ENCODE measurements around the gene JUNB. TPM values are rescaled to one million over a fixed set of nuclear protein-coding genes. Genes with fewer than 3 reads are reported as not detected.
A peak's percentile ranks its signal among the peaks of the same experiment; 100 is the strongest.

JUNB gene
- total and polyA plus RNA-seq, 2 of the 8 experiments (the other 6 are each of a cell fraction or from before 2014, with no cell fraction given) = 7.4 to 10.0 TPM

GRCh38 chr19:12833738-12834565 lies 42.7 kb downstream of the JUNB start (continued):
- TF ChIP-seq ATF3 (IDR thresholded peaks at IDR 0.05; ENCODE audit: insufficient read depth, low read depth, low read length) = no peak
- TF ChIP-seq FOSL1 (IDR thresholded peaks at IDR 0.05; ENCODE audit: insufficient read depth, low read depth, low read length) = no peak
- no peak for TF ChIP-seq CBX5 (IDR thresholded peaks at IDR 0.05; ENCODE audit: low read depth, low read length)
- no peak for TF ChIP-seq RFX5 (IDR thresholded peaks at IDR 0.05; ENCODE audit: borderline replicate concordance, low read depth, low read length)
- TF ChIP-seq TEAD4 (IDR thresholded peaks at IDR 0.05; ENCODE audit: low read depth, low read length) = no peak
- TF ChIP-seq KDM4A (IDR thresholded peaks at IDR 0.05; ENCODE audit: low read depth, low read length, severe bottlenecking) = peak; percentile 88
- TF ChIP-seq USF2 (IDR thresholded peaks at IDR 0.05; ENCODE audit: low read length) = no peak
- no peak for TF ChIP-seq BCL11A (IDR thresholded peaks at IDR 0.05; ENCODE audit: low read depth in 2 of 2, low read length in 2 of 2)
- TF ChIP-seq CEBPB (IDR thresholded peaks at IDR 0.05; ENCODE audit: low read depth, low read length) = no peak
- no peak for TF ChIP-seq SIX5 (IDR thresholded peaks at IDR 0.05; ENCODE audit: low read depth, low read length)
- 0 out of 2 replicates have a peak, but pooled peaks have one; percentile 18 for TF ChIP-seq TAF1 (IDR thresholded peaks at IDR 0.05; ENCODE audit: low read depth, low read length)
- peak; percentile 64 for TF ChIP-seq ASH2L (IDR thresholded peaks at IDR 0.05; ENCODE audit: low read length)
- TF ChIP-seq EZH2 (IDR thresholded peaks at IDR 0.05; ENCODE audit: low read depth, low read length, severe bottlenecking) = no peak
- TF ChIP-seq EP300 (IDR thresholded peaks at IDR 0.05; ENCODE audit: borderline replicate concordance in 1 of 2, low read depth in 2 of 2, low read length in 2 of 2) = no peak
- TF ChIP-seq SAP30 (IDR thresholded peaks at IDR 0.05; ENCODE audit: insufficient read depth, insufficient replicate concordance, low read length) = no peak
- peak; percentile 52; the same call in 1 of the 2 replicates for TF ChIP-seq RBBP5 (IDR thresholded peaks at IDR 0.05; ENCODE audit: borderline replicate concordance, low read depth, low read length)
- no peak for TF ChIP-seq BRCA1 (IDR thresholded peaks at IDR 0.05; ENCODE audit: low read depth, low read length)
